Endometrium (tissue), 2 donors: ENCODE data around the gene CNTN2.

Experiments
- FAIRE-seq: peaks from 2 replicates; lab custom pipeline; 2012; peaks lifted over from hg19 to GRCh38; lab: Jason Lieb, UNC
- donor health status: control.
- donor health status: control.

The CNTN2 gene

GRCh38 chr1:205018381-205018780 lies 24.6 kb upstream of the CNTN2 start:
- FAIRE-seq = no peak

GRCh38 chr1:205020466-205020865 lies 22.5 kb upstream of the CNTN2 start:
- FAIRE-seq = no peak

- FAIRE-seq = no peak
Observed at GRCh38 chr1:205024679-205025078, 18.3 kb upstream of the CNTN2 start.

GRCh38 chr1:205025239-205025638 lies 17.8 kb upstream of the CNTN2 start:
- no peak for FAIRE-seq

GRCh38 chr1:205026181-205026580 lies 16.8 kb upstream of the CNTN2 start:
- FAIRE-seq = no peak

- FAIRE-seq = no peak
Observed at GRCh38 chr1:205028390-205028789, 14.6 kb upstream of the CNTN2 start.

- FAIRE-seq = no peak
Observed at GRCh38 chr1:205028924-205029323, 14.1 kb upstream of the CNTN2 start.

- no peak for FAIRE-seq
Observed at GRCh38 chr1:205030241-205030640, 12.8 kb upstream of the CNTN2 start.

GRCh38 chr1:205030896-205031295 lies 12.1 kb upstream of the CNTN2 start:
- FAIRE-seq = no peak

GRCh38 chr1:205032508-205032907 lies 10.5 kb upstream of the CNTN2 start:
- no peak for FAIRE-seq

- no peak for FAIRE-seq
Observed at GRCh38 chr1:205037539-205037938, 5.5 kb upstream of the CNTN2 start.

- no peak for FAIRE-seq
Observed at GRCh38 chr1:205038132-205038786, 4.8 kb upstream of the CNTN2 start.

GRCh38 chr1:205041001-205041715 lies 1.9 kb upstream of the CNTN2 start:
- FAIRE-seq = no peak

- no peak for FAIRE-seq
Observed at GRCh38 chr1:205041998-205042910, 758 bp upstream of the CNTN2 start.

GRCh38 chr1:205043866-205044265 lies 854 bp downstream of the CNTN2 start:
- no peak for FAIRE-seq

GRCh38 chr1:205044741-205045140 lies 1.7 kb downstream of the CNTN2 start:
- no peak for FAIRE-seq

GRCh38 chr1:205045146-205045545 lies 2.1 kb downstream of the CNTN2 start:
- no peak for FAIRE-seq

- no peak for FAIRE-seq
Observed at GRCh38 chr1:205046870-205047269, 3.9 kb downstream of the CNTN2 start.

- FAIRE-seq = no peak
Observed at GRCh38 chr1:205047764-205048231, 4.8 kb downstream of the CNTN2 start.

- FAIRE-seq = no peak
Observed at GRCh38 chr1:205048382-205048781, 5.4 kb downstream of the CNTN2 start.

- no peak for FAIRE-seq
Observed at GRCh38 chr1:205049479-205049878, 6.5 kb downstream of the CNTN2 start.

GRCh38 chr1:205052690-205053089 lies 9.7 kb downstream of the CNTN2 start:
- no peak for FAIRE-seq

- no peak for FAIRE-seq
Observed at GRCh38 chr1:205053296-205053695, 10.3 kb downstream of the CNTN2 start.
